Fibroblast of skin of back (primary cell): Measurements from ENCODE around the gene PLEKHH3. TPM values are rescaled to one million over a fixed set of nuclear protein-coding genes. Genes with fewer than 3 reads are reported as not detected.

Experiments used
- DNase-seq: peaks from one replicate; pipeline ENCODE4 v3.0.0-alpha.2; 2013
- polyA plus RNA-seq, 2 experiments: library from polyadenylated mRNA; unstranded; fragments of 120-200 nt; gene quantifications; one replicate each; pipeline ENCODE4 v1.2.1, GENCODE V29; 2013; ENCODE audit not compliant: insufficient read length in 2 of 2

The PLEKHH3 gene
- 24.0 TPM for polyA plus RNA-seq (2013, experiment 1 of 2; ENCODE audit: insufficient read length)
- 14.4 TPM for polyA plus RNA-seq (2013, experiment 2 of 2; ENCODE audit: insufficient read length)

- peak; percentile 35 for DNase-seq
Measured at GRCh38 chr17:42676424-42677011, at the start of gene PLEKHH3. Gene PLEKHH3 (minus strand): TSS chr17:42676994. CDS start chr17:42676563, 431 bp downstream.

GRCh38 chr17:42725143-42725542 is 48.3 kb upstream of the PLEKHH3 start:
- DNase-seq = no peak

- DNase-seq = no peak
Measured at GRCh38 chr17:42723636-42724035, 46.8 kb upstream of the PLEKHH3 start.

- DNase-seq = peak; percentile 66
Measured at GRCh38 chr17:42720996-42721583, 44.3 kb upstream of the PLEKHH3 start.

GRCh38 chr17:42709561-42709960 is 32.8 kb upstream of the PLEKHH3 start:
- no peak for DNase-seq

- DNase-seq = no peak
Measured at GRCh38 chr17:42708588-42708987, 31.8 kb upstream of the PLEKHH3 start.

- DNase-seq = no peak
Measured at GRCh38 chr17:42706732-42707131, 29.9 kb upstream of the PLEKHH3 start.

- no peak for DNase-seq
Measured at GRCh38 chr17:42704837-42705494, 28.2 kb upstream of the PLEKHH3 start.

- DNase-seq = no peak
Measured at GRCh38 chr17:42704490-42704836, 27.7 kb upstream of the PLEKHH3 start.

- no peak for DNase-seq
Measured at GRCh38 chr17:42702446-42702845, 25.7 kb upstream of the PLEKHH3 start.

- no peak for DNase-seq
Measured at GRCh38 chr17:42700586-42701289, 23.9 kb upstream of the PLEKHH3 start.

- no peak for DNase-seq
Measured at GRCh38 chr17:42699415-42699740, 22.6 kb upstream of the PLEKHH3 start.

- DNase-seq = peak; percentile 73
Measured at GRCh38 chr17:42698736-42699414, 22.1 kb upstream of the PLEKHH3 start.

- no peak for DNase-seq
Measured at GRCh38 chr17:42697108-42697811, 20.5 kb upstream of the PLEKHH3 start.

GRCh38 chr17:42695500-42695899 is 18.7 kb upstream of the PLEKHH3 start:
- no peak for DNase-seq

GRCh38 chr17:42694524-42694923 is 17.7 kb upstream of the PLEKHH3 start:
- no peak for DNase-seq

- DNase-seq = no peak
Measured at GRCh38 chr17:42692489-42692888, 15.7 kb upstream of the PLEKHH3 start.

- no peak for DNase-seq
Measured at GRCh38 chr17:42691021-42691545, 14.3 kb upstream of the PLEKHH3 start.

- DNase-seq = no peak
Measured at GRCh38 chr17:42690596-42690995, 13.8 kb upstream of the PLEKHH3 start.

GRCh38 chr17:42687707-42688320 is 11.0 kb upstream of the PLEKHH3 start:
- no peak for DNase-seq

- no peak for DNase-seq
Measured at GRCh38 chr17:42686520-42687128, 9.8 kb upstream of the PLEKHH3 start.
